NT2/D1 (cell line): ENCODE data around the gene TGFBR1.

Source experiments
- SUZ12 ChIP-seq: IDR thresholded peaks from 2 replicates; pipeline ENCODE4 v1.6.1; 2011; ENCODE audit not compliant: insufficient read length, insufficient read depth; ENCODE audit errors: extremely low read depth
- YY1 ChIP-seq: IDR thresholded peaks from 2 replicates; pipeline ENCODE4 v1.6.1; 2011; ENCODE audit not compliant: insufficient read length, insufficient read depth
- ZNF274 ChIP-seq: IDR thresholded peaks from 2 replicates; pipeline ENCODE4 v1.6.1; 2011; ENCODE audit warnings: mild to moderate bottlenecking, low read depth, low read length

DNA sequence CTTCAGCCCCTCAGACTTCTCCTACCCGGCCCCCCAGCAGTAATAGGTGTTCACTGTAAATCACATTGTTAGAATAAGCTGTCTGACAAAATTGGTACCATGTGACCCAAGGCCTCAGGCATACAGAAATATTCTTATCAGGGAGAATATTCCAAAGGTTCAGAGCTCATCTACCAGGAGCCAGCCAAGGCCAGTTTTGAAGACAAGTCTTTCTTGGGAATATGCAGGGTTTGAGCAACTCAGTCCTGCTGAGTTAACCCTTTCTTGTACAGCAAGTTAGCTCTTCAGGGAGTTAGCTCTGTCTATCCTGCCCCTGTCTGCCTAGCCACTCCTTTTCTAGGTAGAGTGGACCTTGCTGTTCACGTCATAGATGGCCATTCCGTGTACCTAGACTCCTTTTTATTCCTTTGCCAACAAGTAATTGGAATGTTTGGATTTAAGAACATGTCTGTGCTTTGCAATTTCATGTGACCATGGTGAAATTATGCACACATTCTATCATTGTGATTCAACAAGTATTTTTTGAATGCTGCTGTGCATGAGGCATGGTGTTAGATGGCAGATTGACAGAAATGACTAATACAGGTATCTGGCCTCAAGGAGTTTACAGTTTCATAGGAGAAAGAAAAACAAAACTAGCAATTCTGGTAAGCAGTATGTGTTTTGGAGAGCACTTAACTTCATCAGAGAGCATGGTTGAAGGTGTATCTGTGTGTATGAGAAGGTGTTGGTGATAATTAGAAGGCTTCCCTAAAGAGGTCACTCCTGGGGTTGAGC lies 22.6 kb downstream of the TGFBR1 start:
- TF ChIP-seq ZNF274 (no peak), YY1 (no peak), SUZ12 (no peak)
